ENCODE data around the gene TEN1. TPM values are rescaled to one million over a fixed set of nuclear protein-coding genes. Genes with fewer than 3 reads are reported as not detected.

Gene TEN1
- total RNA-seq, 4 donors from 2014 or later, result 4.6 to 11.3 (median 10.7) TPM

DNA sequence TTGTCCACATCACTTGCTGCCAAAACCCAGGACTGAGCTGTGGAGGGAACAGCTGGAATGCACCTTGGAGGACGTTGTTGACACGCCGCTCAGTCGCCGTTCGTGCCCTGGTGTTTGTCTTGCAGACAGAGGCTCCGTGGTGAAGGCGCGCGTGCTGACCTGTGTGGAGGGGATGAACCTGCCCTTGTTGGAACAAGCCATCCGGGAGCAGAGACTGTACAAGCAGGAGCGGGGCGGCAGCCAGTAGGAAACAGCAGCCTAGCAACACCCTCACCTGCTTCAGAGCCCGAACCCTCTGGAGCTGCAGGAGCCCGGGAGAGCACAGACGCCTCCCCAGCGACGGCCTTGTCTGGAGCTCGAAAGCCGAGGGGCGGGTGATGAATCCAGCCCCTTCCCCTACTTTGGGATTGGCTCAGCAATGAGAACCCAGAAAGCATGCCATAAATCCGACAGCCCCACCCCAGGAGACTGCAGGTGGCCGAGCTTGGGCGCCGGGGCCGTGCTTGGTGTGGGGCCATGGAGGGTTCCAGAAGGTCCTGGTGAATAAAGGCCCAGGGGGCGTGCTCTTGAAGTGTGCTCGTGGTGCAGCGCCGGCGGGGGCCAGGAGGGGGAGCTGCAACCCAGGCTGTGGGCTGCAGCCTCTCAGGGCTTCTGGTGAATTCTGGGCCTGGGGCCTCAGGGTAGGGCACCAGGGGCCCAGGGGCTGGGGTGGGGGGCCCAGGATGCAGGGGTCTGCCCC is 21.1 kb downstream of the TEN1 start:
- Histone ChIP-seq H3K27me3 (no peaks in the 10 kb centered on the region), H3K4me3 (no peak overlapping the region), H3K4me1 (peaks cover 0 to 9% (median 0%) of the 10 kb centered on the region in 4 donors), H3K36me3 (peaks cover 0 to 23% (median 14%) of the 10 kb centered on the region in 4 donors), H3K27ac (replicated peaks in 1 of 4) (no peak overlapping the region), H3K9me3 (no peaks in the 10 kb centered on the region)
- no peak for DNase-seq (ENCODE audit: extremely low spot score)
- intact Hi-C loops (cut with DNase I), result no loop called here
- TF ChIP-seq, protein P1, sequence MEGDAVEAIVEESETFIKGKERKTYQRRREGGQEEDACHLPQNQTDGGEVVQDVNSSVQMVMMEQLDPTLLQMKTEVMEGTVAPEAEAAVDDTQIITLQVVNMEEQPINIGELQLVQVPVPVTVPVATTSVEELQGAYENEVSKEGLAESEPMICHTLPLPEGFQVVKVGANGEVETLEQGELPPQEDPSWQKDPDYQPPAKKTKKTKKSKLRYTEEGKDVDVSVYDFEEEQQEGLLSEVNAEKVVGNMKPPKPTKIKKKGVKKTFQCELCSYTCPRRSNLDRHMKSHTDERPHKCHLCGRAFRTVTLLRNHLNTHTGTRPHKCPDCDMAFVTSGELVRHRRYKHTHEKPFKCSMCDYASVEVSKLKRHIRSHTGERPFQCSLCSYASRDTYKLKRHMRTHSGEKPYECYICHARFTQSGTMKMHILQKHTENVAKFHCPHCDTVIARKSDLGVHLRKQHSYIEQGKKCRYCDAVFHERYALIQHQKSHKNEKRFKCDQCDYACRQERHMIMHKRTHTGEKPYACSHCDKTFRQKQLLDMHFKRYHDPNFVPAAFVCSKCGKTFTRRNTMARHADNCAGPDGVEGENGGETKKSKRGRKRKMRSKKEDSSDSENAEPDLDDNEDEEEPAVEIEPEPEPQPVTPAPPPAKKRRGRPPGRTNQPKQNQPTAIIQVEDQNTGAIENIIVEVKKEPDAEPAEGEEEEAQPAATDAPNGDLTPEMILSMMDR (IDR thresholded peaks at IDR 0.05), result peak; percentile 26 to 67 (median 30)
- TF ChIP-seq POLR2A (IDR thresholded peaks at IDR 0.05; ENCODE audit: low read depth) (no peak), POLR2AphosphoS5 (IDR thresholded peaks at IDR 0.05) (no peak), EP300 (IDR thresholded peaks at IDR 0.05) (no peak)
- 71% methylated on average over 31 of the region's 31 CpGs for WGBS

GRCh38 chr17:76000755-76001521 is 21.9 kb downstream of the TEN1 start, which contains the start of gene CDK3:
TSS of gene CDK3 (plus strand) at chr17:76000855. CDS start at chr17:76001426, 571 bp downstream.
- TF ChIP-seq POLR2AphosphoS5 (IDR thresholded peaks at IDR 0.05) (no peak), EP300 (IDR thresholded peaks at IDR 0.05) (no peak), POLR2A (IDR thresholded peaks at IDR 0.05; ENCODE audit: low read depth) (no peak)
- TF ChIP-seq, protein P1 (IDR thresholded peaks at IDR 0.05), result no peak
- no peaks in the 10 kb centered on the region for H3K27me3 ChIP-seq
- no peak for DNase-seq (ENCODE audit: extremely low spot score)
- H3K4me1 ChIP-seq, result peaks cover 0 to 16% (median 5%) of the 10 kb centered on the region in 4 donors
- H3K36me3 ChIP-seq, result peaks cover 0 to 17% (median 11%) of the 10 kb centered on the region in 4 donors
- no peak within 1 kb of the TSS for H3K27ac ChIP-seq (replicated peaks in 1 of 4)
- intact Hi-C loops (cut with DNase I), result no loop called here
- WGBS, result 87% methylated on average over 20 of the region's 21 CpGs
- H3K9me3 ChIP-seq, result no peaks in the 10 kb centered on the region
- no peak within 1 kb of the TSS for H3K4me3 ChIP-seq

DNA sequence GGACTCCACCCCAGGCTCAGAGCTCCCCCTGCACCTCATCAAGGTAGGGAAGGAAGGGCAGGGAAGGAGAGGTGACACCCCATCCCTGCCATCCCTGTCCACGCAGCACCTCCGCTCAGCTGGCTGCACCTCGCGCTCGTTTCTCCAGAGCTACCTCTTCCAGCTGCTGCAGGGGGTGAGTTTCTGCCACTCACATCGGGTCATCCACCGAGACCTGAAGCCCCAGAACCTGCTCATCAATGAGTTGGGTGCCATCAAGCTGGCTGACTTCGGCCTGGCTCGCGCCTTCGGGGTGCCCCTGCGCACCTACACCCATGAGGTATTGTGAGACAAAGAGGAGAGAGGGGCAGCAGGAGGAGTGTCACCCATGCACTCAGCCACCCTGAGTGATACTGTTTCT is 23.1 kb downstream of the TEN1 start:
- H3K36me3 ChIP-seq, result peaks cover 0 to 17% (median 11%) of the 10 kb centered on the region in 4 donors
- no peaks in the 10 kb centered on the region for H3K9me3 ChIP-seq
- peaks cover 0 to 12% (median 5%) of the 10 kb centered on the region in 4 donors for H3K4me1 ChIP-seq
- no peak for DNase-seq (ENCODE audit: extremely low spot score)
- WGBS, result 97% methylated on average over 12 of the region's 12 CpGs
- H3K27ac ChIP-seq (replicated peaks in 1 of 4), result no peak overlapping the region
- no peaks in the 10 kb centered on the region for H3K27me3 ChIP-seq
- TF ChIP-seq POLR2A (IDR thresholded peaks at IDR 0.05; ENCODE audit: low read depth), result no peak
- intact Hi-C loops (cut with DNase I), result no loop called here
- no peak overlapping the region for H3K4me3 ChIP-seq

GRCh38 chr17:76003915-76004314 is 24.9 kb downstream of the TEN1 start:
- no peak for DNase-seq (ENCODE audit: extremely low spot score)
- WGBS, result 72% methylated on average over 6 of the region's 6 CpGs
- H3K27ac ChIP-seq (replicated peaks in 1 of 4), result no peak overlapping the region
- no peak overlapping the region for H3K4me3 ChIP-seq
- H3K36me3 ChIP-seq, result peaks cover 0 to 17% (median 11%) of the 10 kb centered on the region in 4 donors
- intact Hi-C loops (cut with DNase I), result no loop called here
- H3K9me3 ChIP-seq, result no peaks in the 10 kb centered on the region
- TF ChIP-seq, protein P1 (IDR thresholded peaks at IDR 0.05), result no peak
- peaks cover 0 to 11% (median 5%) of the 10 kb centered on the region in 4 donors for H3K4me1 ChIP-seq
- no peaks in the 10 kb centered on the region for H3K27me3 ChIP-seq

- H3K4me1 ChIP-seq, result peaks cover 0 to 11% (median 5%) of the 10 kb centered on the region in 4 donors
- DNase-seq (ENCODE audit: extremely low spot score), result no peak
- TF ChIP-seq, protein P1 (IDR thresholded peaks at IDR 0.05), result no peak
- TF ChIP-seq POLR2A (IDR thresholded peaks at IDR 0.05; ENCODE audit: low read depth) (no peak), POLR2AphosphoS5 (IDR thresholded peaks at IDR 0.05) (no peak), EP300 (IDR thresholded peaks at IDR 0.05) (no peak)
- H3K27me3 ChIP-seq, result no peaks in the 10 kb centered on the region
- H3K4me3 ChIP-seq, result no peak overlapping the region
- intact Hi-C loops (cut with DNase I), result no loop called here
- no peak overlapping the region for H3K27ac ChIP-seq (replicated peaks in 1 of 4)
- H3K36me3 ChIP-seq, result peaks cover 0 to 17% (median 11%) of the 10 kb centered on the region in 4 donors
- H3K9me3 ChIP-seq, result no peaks in the 10 kb centered on the region
- WGBS, result 70% methylated on average over 4 of the region's 8 CpGs
These were observed 25.8 kb downstream of the TEN1 start for GRCh38 chr17:76004750-76005262.

Measured in esophagus muscularis mucosa (tissue), 4 donors.